ENCODE data around the gene EIF2S2.
A peak's percentile ranks its signal among the peaks of the same experiment; 100 is the strongest.

EIF2S2 gene

DNA sequence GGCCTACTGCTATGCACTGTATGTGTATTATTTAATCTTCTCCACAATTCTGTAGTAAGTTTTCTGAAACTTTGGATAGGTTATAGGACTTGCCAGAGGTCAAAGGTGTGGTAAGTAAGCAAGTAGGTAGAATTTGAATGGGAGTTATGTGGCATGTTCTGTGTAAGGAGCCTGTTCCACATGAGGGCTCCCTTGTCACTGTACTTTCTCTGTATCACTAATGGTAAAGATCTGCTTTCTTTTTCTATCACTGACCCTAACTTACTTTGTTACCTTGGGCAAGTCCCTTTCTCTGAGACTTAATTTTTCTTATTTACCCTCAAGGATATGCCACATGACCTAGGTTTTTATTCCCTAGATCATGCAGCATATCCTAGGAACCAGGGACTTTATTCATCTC, 50.3 kb downstream of the EIF2S2 start:
- no peak for DNase-seq

DNA sequence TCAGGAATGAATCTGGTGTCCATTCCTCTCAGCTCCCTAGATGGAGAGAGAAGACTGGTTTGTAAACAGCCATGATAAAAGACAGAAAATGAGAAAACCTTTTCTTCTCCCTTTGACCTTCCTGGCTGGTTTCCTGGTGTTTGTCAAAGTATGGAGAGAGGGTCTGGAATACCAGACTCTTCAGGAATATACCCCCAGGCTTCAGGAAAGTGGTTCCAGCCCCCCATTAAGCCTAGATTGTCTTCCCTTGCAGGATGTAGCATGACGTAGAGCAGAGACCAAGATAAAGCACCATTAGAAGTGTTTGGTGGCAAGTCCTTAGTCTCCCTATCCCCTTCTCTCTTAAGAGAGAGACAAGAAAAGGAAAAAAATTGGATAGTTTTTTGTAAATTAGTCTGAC, 51.1 kb downstream of the EIF2S2 start:
- no peak for DNase-seq

GRCh38 chr20:34058831-34059230, 53.2 kb downstream of the EIF2S2 start:
- no peak for DNase-seq

- DNase-seq: peak; percentile 64
These were observed 56.8 kb downstream of the EIF2S2 start for GRCh38 chr20:34055290-34055689.

DNA sequence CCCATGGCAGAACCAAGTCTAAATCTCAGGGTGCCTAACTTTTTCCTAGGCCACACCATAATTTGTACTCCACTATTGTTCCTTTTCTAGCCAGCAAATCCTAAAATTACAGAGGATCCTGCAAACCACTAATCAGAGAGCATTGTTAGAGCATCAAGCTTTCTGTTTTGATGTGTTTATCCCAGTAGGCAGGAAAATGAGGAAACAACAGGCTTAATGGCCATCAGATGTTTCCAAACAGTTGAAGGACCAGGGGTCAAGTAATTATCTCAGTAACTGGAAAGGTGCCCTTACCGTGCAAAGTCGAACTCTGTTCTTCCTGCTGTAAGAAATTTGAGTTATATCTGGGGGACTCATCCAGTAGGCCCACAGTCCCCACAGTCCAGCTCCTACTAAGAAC, 59.6 kb downstream of the EIF2S2 start:
- no peak for DNase-seq

DNA sequence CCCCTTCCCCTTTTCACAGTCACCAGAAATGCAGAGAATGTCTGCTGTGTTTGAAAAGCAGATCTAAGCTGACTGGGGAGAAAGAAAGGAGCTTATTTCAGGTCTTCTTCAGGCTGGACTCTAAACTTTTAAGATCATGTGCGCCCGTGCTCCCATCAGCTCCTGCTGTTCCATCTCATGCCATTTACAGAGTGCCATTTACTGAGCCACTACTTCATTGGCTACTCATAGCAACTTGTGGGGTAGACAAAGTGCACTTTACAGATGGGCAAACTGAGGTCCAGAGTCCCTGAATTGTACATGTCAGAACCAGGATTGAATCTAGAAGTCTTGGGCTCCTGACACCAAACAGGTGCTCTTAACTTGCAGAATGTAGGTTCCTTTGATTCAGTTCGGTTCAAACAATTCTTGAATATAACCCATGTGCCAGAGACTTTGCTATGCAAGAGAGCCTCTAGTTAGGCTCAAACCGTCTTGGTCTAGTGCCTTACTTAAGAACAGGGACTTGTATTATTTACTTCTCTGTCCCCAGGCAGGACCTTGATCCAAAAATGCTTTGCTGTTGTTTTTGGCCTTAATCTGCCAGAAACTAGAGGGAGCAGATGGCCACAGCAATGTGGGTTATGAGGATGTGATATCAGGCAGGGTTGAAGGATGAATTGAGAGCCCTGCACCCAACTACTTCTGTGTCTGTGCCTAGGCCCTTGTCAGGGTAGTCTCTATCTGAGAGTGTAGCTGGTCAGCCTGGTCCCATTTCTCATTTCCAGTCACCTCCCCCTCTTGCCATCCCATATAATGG, 61.9 kb downstream of the EIF2S2 start:
- DNase-seq: no peak

GRCh38 chr20:34049389-34049788, 62.7 kb downstream of the EIF2S2 start:
- no peak for DNase-seq

DNA sequence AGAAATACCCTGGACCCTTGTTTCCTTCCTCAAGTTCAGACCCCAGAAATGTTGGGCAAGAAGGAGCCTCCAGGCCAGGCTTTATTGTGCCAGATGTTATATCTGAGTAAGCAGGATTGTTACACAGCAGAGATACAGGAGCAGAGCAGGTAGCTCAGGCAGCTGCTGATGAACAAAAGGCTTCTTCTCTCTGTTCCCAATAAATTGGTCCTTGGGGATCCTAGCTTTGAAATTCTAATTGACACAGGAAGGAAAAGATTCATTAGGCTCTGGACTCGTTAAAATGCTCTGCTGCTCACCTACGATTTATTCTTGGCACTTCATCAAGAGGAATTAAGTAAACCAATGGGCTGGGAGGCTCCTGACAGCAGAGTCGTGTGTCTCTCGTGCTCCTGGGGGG, 64.1 kb downstream of the EIF2S2 start:
- no peak for DNase-seq

- DNase-seq: no peak
These were observed 64.9 kb downstream of the EIF2S2 start for GRCh38 chr20:34047010-34047687.

GRCh38 chr20:34045930-34046725, 65.9 kb downstream of the EIF2S2 start:
- peak; percentile 8 for DNase-seq

GRCh38 chr20:34045294-34045693, 66.7 kb downstream of the EIF2S2 start:
- DNase-seq: peak; percentile 28

- DNase-seq: no peak
These were observed 69.0 kb downstream of the EIF2S2 start for GRCh38 chr20:34043025-34043424.

DNA sequence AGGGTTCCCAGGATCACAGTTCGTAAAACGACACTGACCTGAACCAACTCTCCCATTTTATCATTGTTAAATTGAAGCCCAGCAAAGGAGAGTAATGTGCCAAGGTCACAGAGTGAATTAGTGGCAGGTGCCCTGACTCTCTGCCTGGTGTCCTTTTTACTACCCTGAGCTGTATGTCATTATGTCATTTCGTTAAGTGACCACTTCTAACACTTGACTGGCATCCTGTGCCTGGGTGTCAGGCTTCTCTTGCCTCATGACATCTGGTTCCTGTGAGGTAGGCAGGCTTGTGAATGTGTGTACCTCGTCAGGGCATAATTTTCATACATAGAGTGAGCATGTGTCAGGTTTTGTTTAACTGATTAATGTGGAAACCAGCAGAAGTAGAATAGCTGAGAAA, 69.8 kb downstream of the EIF2S2 start:
- no peak for DNase-seq

DNA sequence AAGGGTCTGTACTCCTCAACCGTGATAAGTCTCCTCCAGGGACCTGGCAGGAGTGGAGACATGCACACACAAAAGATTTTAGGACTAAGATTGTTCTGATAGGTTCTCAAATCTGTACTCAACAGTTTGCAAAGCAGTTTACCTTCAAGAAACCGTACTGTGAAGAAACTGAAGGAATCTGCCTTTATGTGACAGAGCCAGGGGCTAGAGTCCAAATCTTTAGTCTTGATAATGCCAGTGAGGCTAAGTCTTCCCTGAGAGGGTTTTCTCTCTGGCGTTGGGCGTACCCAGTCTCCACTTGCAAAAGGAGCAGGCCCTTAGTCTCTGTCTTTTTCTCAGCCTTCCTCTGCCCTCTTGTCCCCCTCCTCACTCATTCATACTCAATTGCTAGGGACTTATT, 70.8 kb downstream of the EIF2S2 start:
- DNase-seq: no peak

- no peak for DNase-seq
These were observed 71.6 kb downstream of the EIF2S2 start for GRCh38 chr20:34040300-34040995.

Data from NCI-H226 (cell line).